Trophoblast cell (in vitro differentiated cells and primary cell): ENCODE results near the gene TOM1L2.

Experiments used
- DNase-seq, 2 donors: peaks; one replicate each; pipeline ENCODE4 v3.0.0-alpha.2; 2016
- H2AFZ ChIP-seq: 2 replicates; pipeline ENCODE4 v1.6.1; 2013; ENCODE audit warnings: low read length, moderate library complexity, mild to moderate bottlenecking; ENCODE audit not compliant: insufficient read depth, poor library complexity
- H2AK5ac ChIP-seq: 2 replicates; pipeline ENCODE4 v1.6.1; 2013; ENCODE audit warnings: mild to moderate bottlenecking, low read length
- H2BK120ac ChIP-seq: 2 replicates; pipeline ENCODE4 v1.6.1; 2013; ENCODE audit warnings: low read length, mild to moderate bottlenecking, moderate library complexity; ENCODE audit not compliant: insufficient read depth, poor library complexity
- H2BK12ac ChIP-seq: 2 replicates; pipeline ENCODE4 v1.6.1; 2013; ENCODE audit warnings: mild to moderate bottlenecking, low read length, moderate library complexity
- H2BK5ac ChIP-seq: 2 replicates; pipeline ENCODE4 v1.6.1; 2013; ENCODE audit warnings: low read length, low read depth, moderate library complexity, mild to moderate bottlenecking; ENCODE audit not compliant: poor library complexity
- H3K14ac ChIP-seq: 2 replicates; pipeline ENCODE4 v1.6.1; 2013; ENCODE audit warnings: mild to moderate bottlenecking, low read length
- H3K18ac ChIP-seq: 2 replicates; pipeline ENCODE4 v1.6.1; 2013; ENCODE audit warnings: mild to moderate bottlenecking, low read length
- H3K23ac ChIP-seq: 2 replicates; pipeline ENCODE4 v1.6.1; 2013; ENCODE audit warnings: low read length
- H3K27ac ChIP-seq: 2 replicates; pipeline ENCODE4 v1.5.1; 2013; ENCODE audit warnings: low read depth, mild to moderate bottlenecking, inconsistent platforms, low read length, moderate library complexity
- H3K27me3 ChIP-seq: 2 replicates; pipeline ENCODE4 v1.6.1; 2013; ENCODE audit warnings: inconsistent platforms, mild to moderate bottlenecking, low read length, moderate library complexity; ENCODE audit not compliant: insufficient read depth
- H3K36me3 ChIP-seq, 2 experiments: 1 replicate in 1 of 2; 2 replicates in 1 of 2; pipeline ENCODE4 v1.6.1; 2013; ENCODE audit warnings: low read length in 2 of 2, mild to moderate bottlenecking in 2 of 2, moderate library complexity in 1 of 2; ENCODE audit not compliant: insufficient read depth in 2 of 2, control insufficient read depth in 1 of 2
- H3K4ac ChIP-seq: 2 replicates; pipeline ENCODE4 v1.6.1; 2013; ENCODE audit warnings: low read depth, mild to moderate bottlenecking, low read length, moderate library complexity
- H3K4me1 ChIP-seq, 2 experiments: 1 replicate in 1 of 2; 2 replicates in 1 of 2; pipeline ENCODE4 v1.6.1; 2013; ENCODE audit warnings: low read length in 2 of 2, mild to moderate bottlenecking in 2 of 2, moderate library complexity in 1 of 2; ENCODE audit not compliant: insufficient read depth in 2 of 2, control insufficient read depth in 1 of 2
- H3K4me2 ChIP-seq: 2 replicates; pipeline ENCODE4 v1.6.1; 2013; ENCODE audit warnings: inconsistent platforms, mild to moderate bottlenecking, low read length, moderate library complexity
- H3K4me3 ChIP-seq: 2 replicates; pipeline ENCODE4 v1.5.1; 2013; ENCODE audit warnings: mild to moderate bottlenecking, low read depth, low read length, inconsistent platforms
- H3K79me1 ChIP-seq: one replicate; pipeline ENCODE4 v1.6.1; 2013; ENCODE audit warnings: low read length
- H3K79me2 ChIP-seq: 2 replicates; pipeline ENCODE4 v1.6.1; 2013; ENCODE audit warnings: low read length, mild to moderate bottlenecking; ENCODE audit not compliant: control insufficient read depth, insufficient read depth, poor library complexity
- H3K9ac ChIP-seq: 2 replicates; pipeline ENCODE4 v1.6.1; 2013; ENCODE audit warnings: mild to moderate bottlenecking, low read length
- H3K9me3 ChIP-seq: 2 replicates; pipeline ENCODE4 v1.6.1; 2013; ENCODE audit warnings: low read depth, mild to moderate bottlenecking, control low read depth, inconsistent platforms, low read length; ENCODE audit not compliant: insufficient read depth
- H4K12ac ChIP-seq: 2 replicates; pipeline ENCODE4 v1.6.1; 2013; ENCODE audit warnings: low read depth, mild to moderate bottlenecking, low read length, moderate library complexity
- H4K8ac ChIP-seq: 2 replicates; pipeline ENCODE4 v1.6.1; 2013; ENCODE audit warnings: low read depth, mild to moderate bottlenecking, low read length, moderate library complexity
- H4K91ac ChIP-seq: one replicate; pipeline ENCODE4 v1.6.1; 2013; ENCODE audit warnings: low read depth, mild to moderate bottlenecking, low read length, moderate library complexity
- WGBS: extraction: QIAGEN DNeasy Blood & Tissue Kit; methylation state at CpG from one replicate; pipeline ENCODE4 v1.1.7; 2013; ENCODE audit warnings: missing lambda C conversion rate; ENCODE audit not compliant: insufficient read length, insufficient coverage; ENCODE audit errors: extremely low coverage; 5-methylcytosine and 5-hydroxymethylcytosine counted together

The TOM1L2 gene

GRCh38 chr17:17889922-17890321 is 82.3 kb downstream of the TOM1L2 start:
- no peak overlapping the region for H2BK5ac ChIP-seq
- DNase-seq = no peak
- H3K4ac ChIP-seq = no peak overlapping the region

GRCh38 chr17:17888821-17889220 is 83.4 kb downstream of the TOM1L2 start:
- Histone ChIP-seq H3K4me3 (no peak overlapping the region), H3K4ac (no peak overlapping the region), H3K4me1 (no peaks in the 10 kb centered on the region), H3K4me2 (no peak overlapping the region), H3K79me1 (no peaks in the 10 kb centered on the region), H2AK5ac (no peak overlapping the region), H4K8ac (no peak overlapping the region), H3K18ac (no peak overlapping the region), H2BK12ac (no peak overlapping the region), H4K91ac (no peak overlapping the region), H3K9ac (peak overlapping the region; percentile 14), H3K27me3 (no peaks in the 10 kb centered on the region), H3K14ac (no peak overlapping the region), H3K27ac (no peak overlapping the region), H3K9me3 (peaks cover 2% of the 10 kb centered on the region), H3K36me3 (peaks cover 19 to 41% of the 10 kb centered on the region in 2 experiments), H3K23ac (no peak overlapping the region), H2BK5ac (no peak overlapping the region), H3K79me2 (no peaks in the 10 kb centered on the region), H2AFZ (no peak overlapping the region), H4K12ac (no peak overlapping the region), H2BK120ac (no peak overlapping the region)
- DNase-seq = no peak
- WGBS = no CpG with 5 or more reads among the region's 7 CpGs

More at GRCh38 chr17:17889922-17890321, 82.3 kb downstream of the TOM1L2 start:
- Histone ChIP-seq H3K79me2 (no peaks in the 10 kb centered on the region), H3K9ac (no peak overlapping the region), H4K91ac (no peak overlapping the region), H2AFZ (no peak overlapping the region), H3K14ac (no peak overlapping the region), H3K79me1 (no peaks in the 10 kb centered on the region), H4K8ac (no peak overlapping the region), H3K4me1 (no peaks in the 10 kb centered on the region), H4K12ac (no peak overlapping the region), H3K27ac (no peak overlapping the region), H3K18ac (no peak overlapping the region), H3K27me3 (no peaks in the 10 kb centered on the region), H3K4me3 (no peak overlapping the region), H2BK12ac (no peak overlapping the region), H3K23ac (no peak overlapping the region), H3K9me3 (peaks cover 2% of the 10 kb centered on the region), H2AK5ac (no peak overlapping the region), H3K36me3 (peaks cover 14 to 36% of the 10 kb centered on the region in 2 experiments), H3K4me2 (no peak overlapping the region), H2BK120ac (no peak overlapping the region)
- WGBS = no CpG with 5 or more reads among the region's 2 CpGs

GRCh38 chr17:17888371-17888770 is 83.8 kb downstream of the TOM1L2 start:
- H3K27ac ChIP-seq = no peak overlapping the region
- no peak for DNase-seq
- no peak overlapping the region for H2AFZ ChIP-seq
- no CpG with 5 or more reads among the region's 1 CpG for WGBS
- no peak overlapping the region for H3K14ac ChIP-seq
- peaks cover 18 to 41% of the 10 kb centered on the region in 2 experiments for H3K36me3 ChIP-seq
- peaks cover 2% of the 10 kb centered on the region for H3K9me3 ChIP-seq
- no peak overlapping the region for H4K12ac ChIP-seq
- no peaks in the 10 kb centered on the region for H3K27me3 ChIP-seq
- H4K8ac ChIP-seq = no peak overlapping the region
- no peak overlapping the region for H2AK5ac ChIP-seq
- H2BK120ac ChIP-seq = no peak overlapping the region
- H3K79me1 ChIP-seq = no peaks in the 10 kb centered on the region
- no peak overlapping the region for H3K18ac ChIP-seq
- no peak overlapping the region for H3K4me2 ChIP-seq
- no peak overlapping the region for H2BK5ac ChIP-seq
- H3K4ac ChIP-seq = no peak overlapping the region
- H4K91ac ChIP-seq = no peak overlapping the region
- peaks cover 0 to 2% of the 10 kb centered on the region in 2 experiments for H3K4me1 ChIP-seq
- no peak overlapping the region for H3K23ac ChIP-seq
- no peak overlapping the region for H3K4me3 ChIP-seq
- no peak overlapping the region for H3K9ac ChIP-seq
- H3K79me2 ChIP-seq = no peaks in the 10 kb centered on the region
- H2BK12ac ChIP-seq = no peak overlapping the region

- no peak overlapping the region for H2BK120ac ChIP-seq
- no peak overlapping the region for H3K4ac ChIP-seq
- H3K79me1 ChIP-seq = no peaks in the 10 kb centered on the region
- H2BK5ac ChIP-seq = no peak overlapping the region
- no peak overlapping the region for H4K8ac ChIP-seq
- no peak overlapping the region for H4K91ac ChIP-seq
- H3K9me3 ChIP-seq = peaks cover 2% of the 10 kb centered on the region
- H2AFZ ChIP-seq = no peak overlapping the region
- no peak overlapping the region for H3K18ac ChIP-seq
- peaks cover 17 to 38% of the 10 kb centered on the region in 2 experiments for H3K36me3 ChIP-seq
- no peak overlapping the region for H3K27ac ChIP-seq
- H3K79me2 ChIP-seq = no peaks in the 10 kb centered on the region
- H4K12ac ChIP-seq = no peak overlapping the region
- no CpG with 5 or more reads among the region's 4 CpGs for WGBS
- no peak overlapping the region for H3K4me2 ChIP-seq
- no peak overlapping the region for H2BK12ac ChIP-seq
- H3K27me3 ChIP-seq = no peaks in the 10 kb centered on the region
- no peak for DNase-seq
- no peak overlapping the region for H3K23ac ChIP-seq
- no peak overlapping the region for H2AK5ac ChIP-seq
- H3K4me3 ChIP-seq = no peak overlapping the region
- H3K9ac ChIP-seq = no peak overlapping the region
- H3K4me1 ChIP-seq = peaks cover 0 to 2% of the 10 kb centered on the region in 2 experiments
- H3K14ac ChIP-seq = no peak overlapping the region
Measured at GRCh38 chr17:17887752-17888304, 84.4 kb downstream of the TOM1L2 start.
